Thoracic aorta (tissue), 2 donors: ENCODE data around the gene DYRK1A. TPM values are rescaled to one million over a fixed set of nuclear protein-coding genes. Genes with fewer than 3 reads are reported as not detected.

Source experiments
- ATAC-seq: fragments of 150-250 bp; one replicate; pipeline ENCODE4 v1.8.0; 2017; ENCODE audit warnings: low read depth; ENCODE audit not compliant: insufficient number of reproducible peaks, low FRiP score
- DNase-seq: peaks from one replicate; pipeline ENCODE4 v3.0.0-alpha.2; 2020; ENCODE audit warnings: low spot score
- H3K27ac ChIP-seq, 2 donors: fragments of 200-600 bp; sonication (generic); 1 replicate in 1 of 2; 2 replicates in 1 of 2; pipeline ENCODE4 v1.5.1; 2016; ENCODE audit warnings: mild to moderate bottlenecking in 2 of 2, moderate library complexity in 2 of 2
- H3K27me3 ChIP-seq: fragments of 200-600 bp; sonication (generic); replicated peaks from 2 replicates; pipeline ENCODE4 v1.6.0; 2016; ENCODE audit warnings: mild to moderate bottlenecking; ENCODE audit not compliant: insufficient read depth
- H3K36me3 ChIP-seq: fragments of 200-600 bp; sonication (generic); one replicate; pipeline ENCODE4 v1.5.1; 2016
- H3K4me1 ChIP-seq, 2 donors: fragments of 200-600 bp; sonication (generic); 1 replicate in 1 of 2; 2 replicates in 1 of 2; pipeline versions ENCODE4 v1.5.1 to v1.6.0; 2016; ENCODE audit warnings: low read depth in 2 of 2, mild to moderate bottlenecking in 1 of 2; ENCODE audit not compliant: control insufficient read depth in 1 of 2
- H3K4me3 ChIP-seq: fragments of 200-600 bp; sonication (generic); 2 replicates; pipeline ENCODE4 v1.5.1; 2016; ENCODE audit warnings: mild to moderate bottlenecking
- H3K9me3 ChIP-seq: fragments of 200-600 bp; sonication (generic); 2 replicates; pipeline ENCODE4 v1.5.1; 2016
- total RNA-seq, 2 donors: library from RNA; depleted of rRNA; stranded (reverse); fragments of >200 nt; gene quantifications; one replicate each; pipeline versions ENCODE4 v1.1.0 to v1.2.3, GENCODE V29; 2016
- TF ChIP-seq, protein P1 (sequence below): fragments of 200-600 bp; sonication (generic); IDR thresholded peaks from one replicate; pipeline ENCODE4 v1.5.1; 2019; ENCODE audit warnings: antibody characterized with exemption

The DYRK1A gene
- total RNA-seq, 2 donors from 2014 or later: 77.2 to 93.8 TPM

GRCh38 chr21:37511848-37512247 is 145.3 kb downstream of the DYRK1A start:
- no peak for DNase-seq

DNA sequence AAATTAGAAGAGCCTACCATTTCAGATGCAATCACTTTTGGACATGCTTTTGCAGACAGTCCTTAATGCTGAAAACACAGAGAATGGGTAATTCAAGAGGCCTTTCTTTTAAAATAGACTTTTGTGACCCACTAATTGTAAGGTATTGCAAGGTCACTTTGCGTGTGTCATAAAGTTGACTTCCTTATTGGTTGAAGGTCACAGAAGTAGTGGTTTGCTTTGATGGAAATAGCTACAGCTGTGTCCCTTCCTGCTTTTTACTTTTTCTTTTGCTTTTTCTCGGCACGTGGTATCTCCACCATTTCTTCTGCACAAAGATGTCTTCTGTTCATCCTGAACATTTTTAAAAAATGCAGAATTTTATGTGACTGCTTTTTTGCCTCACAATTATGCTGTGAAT is 146.8 kb downstream of the DYRK1A start:
- no peaks in the 10 kb centered on the region for H3K27me3 ChIP-seq

More at GRCh38 chr21:37511848-37512247, 145.3 kb downstream of the DYRK1A start:
- no peaks in the 10 kb centered on the region for H3K27me3 ChIP-seq
- H3K9me3 ChIP-seq: no peaks in the 10 kb centered on the region
- H3K4me1 ChIP-seq: peaks cover 0 to 5% of the 10 kb centered on the region in 2 donors
- H3K36me3 ChIP-seq: peaks cover 42% of the 10 kb centered on the region
- TF ChIP-seq, protein P1, sequence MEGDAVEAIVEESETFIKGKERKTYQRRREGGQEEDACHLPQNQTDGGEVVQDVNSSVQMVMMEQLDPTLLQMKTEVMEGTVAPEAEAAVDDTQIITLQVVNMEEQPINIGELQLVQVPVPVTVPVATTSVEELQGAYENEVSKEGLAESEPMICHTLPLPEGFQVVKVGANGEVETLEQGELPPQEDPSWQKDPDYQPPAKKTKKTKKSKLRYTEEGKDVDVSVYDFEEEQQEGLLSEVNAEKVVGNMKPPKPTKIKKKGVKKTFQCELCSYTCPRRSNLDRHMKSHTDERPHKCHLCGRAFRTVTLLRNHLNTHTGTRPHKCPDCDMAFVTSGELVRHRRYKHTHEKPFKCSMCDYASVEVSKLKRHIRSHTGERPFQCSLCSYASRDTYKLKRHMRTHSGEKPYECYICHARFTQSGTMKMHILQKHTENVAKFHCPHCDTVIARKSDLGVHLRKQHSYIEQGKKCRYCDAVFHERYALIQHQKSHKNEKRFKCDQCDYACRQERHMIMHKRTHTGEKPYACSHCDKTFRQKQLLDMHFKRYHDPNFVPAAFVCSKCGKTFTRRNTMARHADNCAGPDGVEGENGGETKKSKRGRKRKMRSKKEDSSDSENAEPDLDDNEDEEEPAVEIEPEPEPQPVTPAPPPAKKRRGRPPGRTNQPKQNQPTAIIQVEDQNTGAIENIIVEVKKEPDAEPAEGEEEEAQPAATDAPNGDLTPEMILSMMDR: no peak
- ATAC-seq: no peak
- no peak overlapping the region for H3K27ac ChIP-seq
- H3K4me3 ChIP-seq: no peak overlapping the region

GRCh38 chr21:37514038-37514667 is 147.6 kb downstream of the DYRK1A start:
- H3K27ac ChIP-seq: no peak overlapping the region
- H3K36me3 ChIP-seq: peaks cover 24% of the 10 kb centered on the region
- H3K9me3 ChIP-seq: no peaks in the 10 kb centered on the region
- H3K4me1 ChIP-seq: peaks cover 0 to 5% of the 10 kb centered on the region in 2 donors
- TF ChIP-seq, protein P1: no peak
- no peak overlapping the region for H3K4me3 ChIP-seq
- H3K27me3 ChIP-seq: no peaks in the 10 kb centered on the region
- ATAC-seq: no peak
- no peak for DNase-seq

More for the DNA sequence above, 146.8 kb downstream of the DYRK1A start:
- Histone ChIP-seq H3K27ac (no peak overlapping the region), H3K4me1 (peaks cover 0 to 5% of the 10 kb centered on the region in 2 donors), H3K9me3 (no peaks in the 10 kb centered on the region), H3K36me3 (peaks cover 29% of the 10 kb centered on the region), H3K4me3 (no peak overlapping the region)
- no peak for ATAC-seq
- DNase-seq: no peak
- TF ChIP-seq, protein P1: no peak

- Histone ChIP-seq H3K4me1 (no peaks in the 10 kb centered on the region), H3K36me3 (peaks cover 22% of the 10 kb centered on the region), H3K4me3 (no peak overlapping the region), H3K9me3 (no peaks in the 10 kb centered on the region), H3K27me3 (no peaks in the 10 kb centered on the region), H3K27ac (no peak overlapping the region)
- TF ChIP-seq, protein P1: no peak
- ATAC-seq: no peak
- DNase-seq: no peak
Observed at GRCh38 chr21:37516998-37517397, 150.4 kb downstream of the DYRK1A start.

GRCh38 chr21:37520801-37521200 is 154.2 kb downstream of the DYRK1A start:
- TF ChIP-seq, protein P1: no peak
- H3K27ac ChIP-seq: no peak overlapping the region
- ATAC-seq: no peak

More at GRCh38 chr21:37520801-37521200, 154.2 kb downstream of the DYRK1A start:
- Histone ChIP-seq H3K4me3 (no peak overlapping the region), H3K9me3 (no peaks in the 10 kb centered on the region), H3K36me3 (peaks cover 6% of the 10 kb centered on the region), H3K4me1 (no peaks in the 10 kb centered on the region), H3K27me3 (no peaks in the 10 kb centered on the region)
- no peak for DNase-seq
